ENCODE measurements around the gene SH3PXD2B. TPM values are rescaled to one million over a fixed set of nuclear protein-coding genes. Genes with fewer than 3 reads are reported as not detected.
"Not testable (repeated sequence)": the region's sequence is repeated elsewhere in the genome, so short reads cannot be mapped to it uniquely, and the experiment has no call there.

SH3PXD2B gene
- total and polyA plus RNA-seq, 2 of the 13 experiments (the other 11 are each of a cell fraction or from before 2014, with no cell fraction given) = 3.4 to 4.6 TPM

DNA sequence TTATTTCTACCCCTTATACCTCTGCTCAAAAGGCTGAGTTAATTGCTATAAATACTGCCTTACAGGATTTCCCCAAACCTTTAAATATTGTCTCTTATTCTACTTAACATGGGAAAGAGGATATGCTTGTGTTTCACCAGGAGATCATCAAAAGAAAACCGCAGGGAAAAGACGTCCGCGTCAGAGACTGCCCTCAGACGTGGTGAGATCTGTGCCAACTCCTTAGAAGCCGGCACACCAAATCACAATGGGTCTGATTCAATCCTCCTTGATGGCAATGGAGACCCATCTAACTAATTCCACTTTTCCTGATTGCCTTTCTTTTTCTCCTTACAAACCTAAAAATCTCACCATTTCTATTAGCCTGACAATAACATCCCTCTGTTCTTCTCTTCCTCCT is 55.0 kb downstream of the SH3PXD2B start:
- whole genome bisulfite sequencing (ENCODE audit: low lambda C conversion rate) = 86% methylated on average over 6 of the region's 6 CpGs
- DNase-seq (ENCODE audit: low spot score) (no peak), ATAC-seq (no peak), FAIRE-seq (no peak)
- no peaks in the 10 kb centered on the region for H3K27me3 ChIP-seq (ENCODE audit: control insufficient read depth in 1 of 2, insufficient read depth in 2 of 2, low read length in 2 of 2)
- ChIA-PET CTCF (ENCODE audit: low intra/inter-chr PET ratio, low total read pairs) (no interaction called here), POLR2A (no interaction called here)
- in situ Hi-C loops (cut with HindIII; ENCODE audit: extremely low pct_ligation_motif_present, low pct_unique_long_range_greater_than_20kb) (no loop called here), intact Hi-C loops (cut with micrococcal nuclease; ENCODE audit: unreplicated experiment) (no loop called here)
- no peak overlapping the region for H3K27ac ChIP-seq (ENCODE audit: extremely low read length, insufficient read depth, low read length)
- H3K4me2 ChIP-seq (ENCODE audit: low read depth, low read length) = no peak overlapping the region
- H3K4me3 ChIP-seq (replicated peaks in 1 of 3; ENCODE audit: insufficient read depth in 1 of 3, low read depth in 2 of 3, low read length in 3 of 3) = no peak overlapping the region
- H3K79me2 ChIP-seq (ENCODE audit: insufficient read depth, low read length) = no peaks in the 10 kb centered on the region
- no peak overlapping the region for H2AFZ ChIP-seq (ENCODE audit: low read length)
- peaks cover 0 to 4% of the 10 kb centered on the region in 2 experiments; a peak in 2 of 5 replicates for H3K36me3 ChIP-seq (replicated peaks in 1 of 2; ENCODE audit: control insufficient read depth in 1 of 2, insufficient read depth in 2 of 2, low read length in 2 of 2)
- TF ChIP-seq PRMT3 (CRISPR knock-in tag; IDR thresholded peaks at IDR 0.05; ENCODE audit: borderline replicate concordance, low read depth) (no peak), ZSCAN21 (CRISPR knock-in tag; IDR thresholded peaks at IDR 0.05; ENCODE audit: borderline replicate concordance) (no peak), GZF1 (CRISPR knock-in tag; IDR thresholded peaks at IDR 0.05) (no peak), AGO2 (optimal IDR thresholded peaks at IDR 0.05; ENCODE audit: low read depth, low read length) (no peak), ZIK1 (CRISPR knock-in tag; IDR thresholded peaks at IDR 0.05; ENCODE audit: borderline replicate concordance, low read depth) (no peak), ZNF703 (CRISPR knock-in tag; IDR thresholded peaks at IDR 0.05; ENCODE audit: borderline replicate concordance) (no peak), ZSCAN9 (CRISPR knock-in tag; IDR thresholded peaks at IDR 0.05; ENCODE audit: borderline replicate concordance) (no peak), SRSF1 (optimal IDR thresholded peaks at IDR 0.05; ENCODE audit: low read depth, low read length) (no peak)
- no peak overlapping the region for H3K9ac ChIP-seq (ENCODE audit: insufficient read depth, low read depth, low read length)
- H3K9me3 ChIP-seq (ENCODE audit: low read length) = no peaks in the 10 kb centered on the region
- no peaks in the 10 kb centered on the region for H4K20me1 ChIP-seq (ENCODE audit: insufficient read depth, low read length)
- no TSS peak for BruUV-seq (replicated peaks)
- H3K4me1 ChIP-seq (ENCODE audit: insufficient read depth, low read length) = no peaks in the 10 kb centered on the region

DNA sequence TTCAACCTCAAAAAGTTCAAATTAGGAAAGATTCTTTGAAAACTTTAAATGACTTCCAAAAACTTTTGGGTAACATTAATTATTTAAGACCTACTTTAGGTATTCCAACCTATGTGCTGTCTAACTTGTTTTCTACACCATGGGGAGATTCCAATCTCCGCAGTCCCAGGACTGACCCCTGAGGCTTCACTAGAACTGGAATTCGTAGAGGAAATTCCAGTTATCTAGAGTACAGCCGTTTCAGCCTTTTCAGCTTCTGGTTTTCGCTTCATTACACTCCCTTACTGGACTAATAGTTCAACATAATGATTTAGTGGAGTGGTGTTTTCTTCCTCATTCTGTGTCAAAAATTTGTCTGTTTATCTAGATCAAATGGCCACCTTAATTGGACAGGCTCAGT is 55.7 kb downstream of the SH3PXD2B start:
- H2AFZ ChIP-seq (ENCODE audit: low read length); FAIRE-seq; H3K4me1 ChIP-seq (ENCODE audit: insufficient read depth, low read length); H3K4me3 ChIP-seq (replicated peaks in 1 of 3; ENCODE audit: insufficient read depth in 1 of 3, low read depth in 2 of 3, low read length in 3 of 3); in situ Hi-C loops (cut with HindIII; ENCODE audit: extremely low pct_ligation_motif_present, low pct_unique_long_range_greater_than_20kb); CTCF ChIA-PET (ENCODE audit: low intra/inter-chr PET ratio, low total read pairs); DNase-seq (ENCODE audit: low spot score); intact Hi-C loops (cut with micrococcal nuclease; ENCODE audit: unreplicated experiment); H3K27ac ChIP-seq (ENCODE audit: extremely low read length, insufficient read depth, low read length); ATAC-seq; H3K27me3 ChIP-seq (ENCODE audit: control insufficient read depth in 1 of 2, insufficient read depth in 2 of 2, low read length in 2 of 2); H3K9ac ChIP-seq (ENCODE audit: insufficient read depth, low read depth, low read length); H3K4me2 ChIP-seq (ENCODE audit: low read depth, low read length); H3K79me2 ChIP-seq (ENCODE audit: insufficient read depth, low read length); H3K9me3 ChIP-seq (ENCODE audit: low read length); H4K20me1 ChIP-seq (ENCODE audit: insufficient read depth, low read length); H3K36me3 ChIP-seq (replicated peaks in 1 of 2; ENCODE audit: control insufficient read depth in 1 of 2, insufficient read depth in 2 of 2, low read length in 2 of 2); BruUV-seq (replicated peaks); POLR2A ChIA-PET: not testable (repeated sequence)
- 87% methylated on average over 4 of the region's 4 CpGs for WGBS (ENCODE audit: low lambda C conversion rate)

DNA sequence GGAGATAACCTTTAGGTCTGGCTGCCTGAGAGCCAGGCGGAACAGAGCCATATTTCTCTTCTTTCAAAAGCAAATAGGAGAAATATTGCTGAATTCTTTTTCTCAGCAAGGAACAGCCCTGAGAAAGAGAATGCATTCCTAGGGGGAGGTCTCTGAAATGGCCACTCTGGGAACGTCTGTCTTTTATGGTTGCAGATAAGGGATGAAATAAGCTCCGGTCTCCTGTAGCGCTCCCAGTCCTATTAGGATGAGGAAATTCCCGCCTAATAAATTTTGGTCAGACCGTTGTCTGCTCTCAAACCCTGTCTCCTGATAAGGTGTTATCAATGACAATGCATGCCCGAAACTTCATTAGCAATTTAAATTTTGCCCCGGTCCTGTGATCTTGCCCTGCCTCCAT is 57.3 kb downstream of the SH3PXD2B start:
- CTCF ChIA-PET (ENCODE audit: low intra/inter-chr PET ratio, low total read pairs); H3K9me3 ChIP-seq (ENCODE audit: low read length); POLR2A ChIA-PET; in situ Hi-C loops (cut with HindIII; ENCODE audit: extremely low pct_ligation_motif_present, low pct_unique_long_range_greater_than_20kb); FAIRE-seq; H2AFZ ChIP-seq (ENCODE audit: low read length); DNase-seq (ENCODE audit: low spot score); H3K4me3 ChIP-seq (replicated peaks in 1 of 3; ENCODE audit: insufficient read depth in 1 of 3, low read depth in 2 of 3, low read length in 3 of 3); H3K4me2 ChIP-seq (ENCODE audit: low read depth, low read length); intact Hi-C loops (cut with micrococcal nuclease; ENCODE audit: unreplicated experiment); H3K79me2 ChIP-seq (ENCODE audit: insufficient read depth, low read length); H3K4me1 ChIP-seq (ENCODE audit: insufficient read depth, low read length); H3K27ac ChIP-seq (ENCODE audit: extremely low read length, insufficient read depth, low read length); H4K20me1 ChIP-seq (ENCODE audit: insufficient read depth, low read length); ATAC-seq; H3K36me3 ChIP-seq (replicated peaks in 1 of 2; ENCODE audit: control insufficient read depth in 1 of 2, insufficient read depth in 2 of 2, low read length in 2 of 2); BruUV-seq (replicated peaks); H3K9ac ChIP-seq (ENCODE audit: insufficient read depth, low read depth, low read length); H3K27me3 ChIP-seq (ENCODE audit: control insufficient read depth in 1 of 2, insufficient read depth in 2 of 2, low read length in 2 of 2): not testable (repeated sequence)
- WGBS (ENCODE audit: low lambda C conversion rate) = 93% methylated on average over 8 of the region's 8 CpGs
